GM12872 (cell line): ENCODE measurements around the gene LRRC49.
A peak's percentile ranks its signal among the peaks of the same experiment; 100 is the strongest.

Experiments
- TF ChIP-seq, protein P1 (sequence below): IDR thresholded peaks from 3 replicates; pipeline ENCODE4 v1.5.1; 2011; ENCODE audit warnings: low read depth, mild to moderate bottlenecking, low read length, moderate library complexity; ENCODE audit not compliant: insufficient read depth

The LRRC49 gene

GRCh38 chr15:70962084-70962483, 69.5 kb downstream of the LRRC49 start:
- TF ChIP-seq, protein P1, sequence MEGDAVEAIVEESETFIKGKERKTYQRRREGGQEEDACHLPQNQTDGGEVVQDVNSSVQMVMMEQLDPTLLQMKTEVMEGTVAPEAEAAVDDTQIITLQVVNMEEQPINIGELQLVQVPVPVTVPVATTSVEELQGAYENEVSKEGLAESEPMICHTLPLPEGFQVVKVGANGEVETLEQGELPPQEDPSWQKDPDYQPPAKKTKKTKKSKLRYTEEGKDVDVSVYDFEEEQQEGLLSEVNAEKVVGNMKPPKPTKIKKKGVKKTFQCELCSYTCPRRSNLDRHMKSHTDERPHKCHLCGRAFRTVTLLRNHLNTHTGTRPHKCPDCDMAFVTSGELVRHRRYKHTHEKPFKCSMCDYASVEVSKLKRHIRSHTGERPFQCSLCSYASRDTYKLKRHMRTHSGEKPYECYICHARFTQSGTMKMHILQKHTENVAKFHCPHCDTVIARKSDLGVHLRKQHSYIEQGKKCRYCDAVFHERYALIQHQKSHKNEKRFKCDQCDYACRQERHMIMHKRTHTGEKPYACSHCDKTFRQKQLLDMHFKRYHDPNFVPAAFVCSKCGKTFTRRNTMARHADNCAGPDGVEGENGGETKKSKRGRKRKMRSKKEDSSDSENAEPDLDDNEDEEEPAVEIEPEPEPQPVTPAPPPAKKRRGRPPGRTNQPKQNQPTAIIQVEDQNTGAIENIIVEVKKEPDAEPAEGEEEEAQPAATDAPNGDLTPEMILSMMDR = no peak

DNA sequence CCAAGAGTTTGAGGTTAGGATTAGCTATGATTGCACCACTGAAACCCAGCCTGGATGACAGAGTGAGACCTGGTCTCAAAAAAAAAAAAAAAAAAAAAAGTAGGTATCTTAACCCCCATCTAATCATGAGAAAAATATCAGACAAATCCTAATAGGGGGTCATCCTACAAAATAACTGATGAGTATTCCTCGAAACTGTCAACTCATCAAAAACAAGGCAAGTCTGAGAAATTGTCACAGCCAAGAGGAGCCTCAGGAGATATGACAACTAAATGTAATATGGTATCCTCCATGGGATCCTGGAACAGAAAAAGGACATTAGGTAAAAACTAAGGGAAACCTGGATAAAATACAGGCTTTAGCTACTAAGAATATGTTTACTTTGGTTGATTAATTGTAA, 70.6 kb downstream of the LRRC49 start:
- TF ChIP-seq, protein P1 = no peak

DNA sequence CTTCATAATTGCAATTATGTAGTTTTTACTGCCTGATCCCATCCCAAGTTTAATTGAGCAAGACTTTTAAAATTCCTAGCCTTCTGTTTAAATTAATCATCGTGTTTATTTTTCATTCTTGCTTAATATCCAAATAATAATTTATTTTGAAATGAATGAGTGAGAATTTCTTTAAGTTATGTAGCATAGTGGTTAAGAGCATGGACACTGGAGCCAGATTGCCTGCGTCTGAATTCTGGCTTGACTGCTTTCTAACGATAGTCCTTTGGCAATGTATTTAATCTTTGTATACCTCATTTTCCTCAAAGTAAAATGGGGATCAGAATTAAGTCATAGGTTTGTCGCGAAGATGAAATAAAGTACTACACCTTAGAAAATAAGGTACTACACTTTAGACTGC, 71.4 kb downstream of the LRRC49 start:
- TF ChIP-seq, protein P1 = no peak

DNA sequence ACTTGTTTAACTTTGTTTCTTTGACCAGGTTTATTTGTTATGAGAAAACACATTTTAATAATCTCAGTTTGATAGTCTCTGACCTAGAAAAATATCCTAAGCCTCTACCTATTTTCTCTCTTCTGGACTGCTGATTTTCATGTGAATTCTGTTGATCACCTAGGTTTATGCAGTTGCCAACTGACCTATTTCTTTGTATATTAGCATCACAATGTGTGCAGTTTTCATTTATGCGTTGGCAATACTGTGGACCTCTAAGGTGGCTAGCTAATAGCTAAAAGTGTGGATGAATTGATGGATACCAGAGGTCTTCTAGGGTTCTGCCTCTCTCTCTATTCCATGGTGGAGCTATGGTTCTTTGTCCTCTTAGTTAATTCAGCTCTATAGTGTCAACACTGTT, 72.1 kb downstream of the LRRC49 start:
- TF ChIP-seq, protein P1 = no peak

DNA sequence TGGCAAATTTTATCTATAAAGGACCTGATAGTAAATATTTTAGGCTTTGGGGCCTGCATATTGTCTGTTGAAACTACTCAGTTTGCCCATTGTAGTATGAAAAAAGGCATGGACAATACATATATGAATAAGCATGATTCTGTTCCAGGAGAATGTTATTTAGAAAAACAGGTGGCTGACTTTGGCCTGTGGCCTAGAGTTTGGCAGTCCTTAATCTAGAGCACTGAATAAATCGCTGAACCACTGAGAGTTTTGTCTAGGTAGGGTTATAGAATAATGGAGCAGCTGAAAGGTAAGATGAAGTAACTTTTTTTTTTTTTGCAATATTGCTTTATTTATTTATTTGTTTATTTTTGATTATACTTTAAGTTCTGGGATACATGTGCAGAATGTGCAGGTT, 75.0 kb downstream of the LRRC49 start:
- TF ChIP-seq, protein P1 = no peak

GRCh38 chr15:70974004-70974832, 81.6 kb downstream of the LRRC49 start:
- TF ChIP-seq, protein P1 = peak; percentile 30; the same call in 1 of the 3 replicates

GRCh38 chr15:70976851-70977250, 84.2 kb downstream of the LRRC49 start:
- TF ChIP-seq, protein P1 = no peak
